HCT116 (cell line): ENCODE results near the gene PBX3. TPM values are rescaled to one million over a fixed set of nuclear protein-coding genes. Genes with fewer than 3 reads are reported as not detected.

Experiments used
- ATAC-seq: fragments of 200-7000 bp; cut with Tn5 transposase; 2 replicates; pipeline ENCODE4 v1.9.1; 2020; ENCODE audit warnings: mild to moderate bottlenecking, moderate library complexity
- BruUV-seq: library from RNA; stranded (reverse); fragments of 400-500 nt; replicated peaks from 2 replicates; lab custom pipeline; 2021; lab: Mats Ljungman, UMichigan
- CTCF ChIA-PET: fragments of 300-600 bp; sonication (Branson Sonifier 250); formaldehyde crosslinking; loops from one replicate; lab custom pipeline; 2021; ENCODE audit warnings: antibody characterized with exemption; lab: Charles Lee
- POLR2A ChIA-PET: fragments of 300-600, 350-600 bp; sonication (Branson Sonifier 250); formaldehyde crosslinking; loops from one replicate; lab custom pipeline; 2021; ENCODE audit warnings: antibody characterized with exemption; lab: Charles Lee
- RAD21 ChIA-PET, 2 experiments: fragments of 300-600 bp; sonication (Branson Sonifier 250); formaldehyde crosslinking; loops; one replicate each; lab custom pipeline; 2023; ENCODE audit warnings: low total read pairs in 2 of 2; ENCODE audit not compliant: uncharacterized antibody in 2 of 2, unreplicated experiment in 2 of 2, low non-redundant PET in 1 of 2; lab: Charles Lee
- DNase-seq: peaks from one replicate; pipeline ENCODE4 v3.0.0-alpha.2; 2010; ENCODE audit warnings: low read depth, low spot score
- H2AFZ ChIP-seq: fragments of 200-600 bp; shearing (Covaris generic), sonication (generic); 2 replicates; pipeline ENCODE4 v1.6.1; 2017; ENCODE audit warnings: low read depth, mixed run types, mixed read lengths, antibody characterized with exemption, low read length; ENCODE audit not compliant: poor library complexity, severe bottlenecking
- H3K27ac ChIP-seq: 2 replicates; pipeline ENCODE4 v1.5.1; 2012; ENCODE audit warnings: low read depth, low read length
- H3K27me3 ChIP-seq: fragments of 200-600 bp; sonication (generic); 2 replicates; pipeline ENCODE4 v1.6.1; 2016; ENCODE audit warnings: mixed run types, low read length, mixed read lengths; ENCODE audit not compliant: insufficient read depth
- H3K36me3 ChIP-seq, 2 experiments: fragments of 200-500 bp in 1 of 2; fragments of 200-600 bp in 1 of 2; sonication (Bioruptor generic) in 1 of 2; sonication (generic) in 1 of 2; 2 replicates each; pipeline versions ENCODE4 v1.5.1 to v1.6.1; 2014 to 2016; ENCODE audit warnings: low read length in 2 of 2, inconsistent platforms in 1 of 2, mixed read lengths in 1 of 2, mixed run types in 1 of 2; ENCODE audit not compliant: insufficient read depth in 2 of 2, control insufficient read depth in 1 of 2
- H3K4me1 ChIP-seq, 2 experiments: fragments of 200-600 bp in 1 of 2; sonication (generic) in 1 of 2; 2 replicates each; pipeline versions ENCODE4 v1.5.1 to v1.6.1; 2012 to 2017; ENCODE audit warnings: low read length in 2 of 2, inconsistent platforms in 1 of 2, mild to moderate bottlenecking in 1 of 2, mixed read lengths in 1 of 2, mixed run types in 1 of 2, moderate library complexity in 1 of 2; ENCODE audit not compliant: insufficient read depth in 2 of 2, control insufficient read depth in 1 of 2
- H3K4me2 ChIP-seq: fragments of 200-600 bp; sonication (generic); 2 replicates; pipeline ENCODE4 v1.6.1; 2017; ENCODE audit warnings: mixed run types, low read length, mixed read lengths
- H3K4me3 ChIP-seq, 2 experiments: fragments of 200-600 bp in 1 of 2; sonication (generic) in 1 of 2; replicated peaks in 1 of 2; 2 replicates each; pipeline ENCODE4 v1.5.1; 2011 to 2016; ENCODE audit warnings: low read length in 2 of 2, control low read depth in 1 of 2, low read depth in 1 of 2, mild to moderate bottlenecking in 1 of 2, mixed read lengths in 1 of 2, mixed run types in 1 of 2
- H3K79me2 ChIP-seq: fragments of 200-600 bp; sonication (generic); 2 replicates; pipeline ENCODE4 v1.6.1; 2017; ENCODE audit warnings: mild to moderate bottlenecking, mixed run types, low read length, moderate library complexity, mixed read lengths; ENCODE audit not compliant: insufficient read depth
- H3K9ac ChIP-seq: fragments of 200-600 bp; sonication (generic); 2 replicates; pipeline ENCODE4 v1.6.1; 2016; ENCODE audit warnings: low read length, mixed read lengths
- H3K9me2 ChIP-seq: fragments of 200-600 bp; sonication (generic), shearing (Covaris generic); 2 replicates; pipeline ENCODE4 v1.6.1; 2017; ENCODE audit warnings: mixed run types, mild to moderate bottlenecking, moderate library complexity; ENCODE audit not compliant: insufficient read depth
- H3K9me3 ChIP-seq, 2 experiments: fragments of 200-500 bp in 1 of 2; fragments of 200-600 bp in 1 of 2; sonication (Bioruptor generic) in 1 of 2; sonication (generic) in 1 of 2; 2 replicates each; pipeline ENCODE4 v1.6.1; 2014 to 2017; ENCODE audit warnings: low read length in 2 of 2, mixed read lengths in 2 of 2, inconsistent platforms in 1 of 2, low read depth in 1 of 2, mild to moderate bottlenecking in 1 of 2, mixed run types in 1 of 2, moderate library complexity in 1 of 2; ENCODE audit not compliant: control insufficient read depth in 1 of 2, insufficient read depth in 1 of 2
- H4K20me1 ChIP-seq: fragments of 200-600 bp; sonication (generic), shearing (Covaris generic); 2 replicates; pipeline ENCODE4 v1.6.1; 2017; ENCODE audit warnings: mixed run types, mild to moderate bottlenecking, moderate library complexity; ENCODE audit not compliant: insufficient read depth
- CBX3 ChIP-seq: IDR thresholded peaks from 2 replicates; pipeline ENCODE4 v1.6.1; 2012; ENCODE audit warnings: low read depth
- CEBPB ChIP-seq: IDR thresholded peaks from 2 replicates; pipeline ENCODE4 v1.6.1; 2012; ENCODE audit warnings: low read depth
- CTCF ChIP-seq, 3 experiments: fragments of 200-600 bp in 1 of 3; sonication (generic) in 1 of 3; IDR thresholded peaks in 2 of 3; conservative IDR thresholded peaks in 1 of 3; 2 replicates each; pipeline ENCODE4 v1.5.1; 2012 to 2017; ENCODE audit warnings: low read depth in 2 of 3, low read length in 2 of 3, antibody characterized with exemption in 1 of 3, borderline replicate concordance in 1 of 3, control low read depth in 1 of 3, mild to moderate bottlenecking in 1 of 3, mixed read lengths in 1 of 3, mixed run types in 1 of 3, moderate library complexity in 1 of 3; ENCODE audit not compliant: insufficient read depth in 1 of 3
- EGR1 ChIP-seq: IDR thresholded peaks from 2 replicates; pipeline ENCODE4 v1.6.1; 2012; ENCODE audit warnings: low read depth
- EZH2 ChIP-seq: fragments of 200-600 bp; sonication (generic); IDR thresholded peaks from 2 replicates; pipeline ENCODE4 v1.6.1; 2017; ENCODE audit warnings: antibody characterized with exemption, mixed run types
- FOSL1 ChIP-seq: IDR thresholded peaks from 2 replicates; pipeline ENCODE4 v1.6.1; 2012; ENCODE audit warnings: low read depth
- JUND ChIP-seq: IDR thresholded peaks from 2 replicates; pipeline ENCODE4 v1.6.1; 2012
- POLR2A ChIP-seq: IDR thresholded peaks from 2 replicates; pipeline ENCODE4 v1.7.0; 2011; ENCODE audit warnings: borderline replicate concordance; ENCODE audit not compliant: insufficient read depth, insufficient read length; ENCODE audit errors: extremely low read depth
- RAD21 ChIP-seq: IDR thresholded peaks from 2 replicates; pipeline ENCODE4 v1.6.1; 2012; ENCODE audit warnings: low read depth, mild to moderate bottlenecking
- REST ChIP-seq: IDR thresholded peaks from 2 replicates; pipeline ENCODE4 v1.6.1; 2012; ENCODE audit warnings: low read depth
- SP1 ChIP-seq: IDR thresholded peaks from 2 replicates; pipeline ENCODE4 v1.6.1; 2012; ENCODE audit warnings: low read depth
- SRF ChIP-seq: IDR thresholded peaks from 2 replicates; pipeline ENCODE4 v1.6.1; 2012; ENCODE audit warnings: low read depth
- TCF7L2 ChIP-seq: IDR thresholded peaks from 2 replicates; pipeline ENCODE4 v1.7.0; 2011; ENCODE audit warnings: borderline replicate concordance, inconsistent platforms; ENCODE audit not compliant: insufficient read depth, insufficient read length; ENCODE audit errors: extremely low read depth
- YY1 ChIP-seq: IDR thresholded peaks from 2 replicates; pipeline ENCODE4 v1.6.1; 2011; ENCODE audit warnings: low read length, low read depth, moderate library complexity, mild to moderate bottlenecking; ENCODE audit not compliant: insufficient replicate concordance; ENCODE audit errors: extremely low read depth
- ZBTB33 ChIP-seq: IDR thresholded peaks from 2 replicates; pipeline ENCODE4 v1.6.1; 2011; ENCODE audit warnings: mild to moderate bottlenecking, low read length, moderate library complexity; ENCODE audit not compliant: insufficient replicate concordance; ENCODE audit errors: extremely low read depth
- ZFX ChIP-seq: fragments of 450-650 bp; IDR thresholded peaks from 2 replicates; pipeline ENCODE4 v1.6.1; 2017
- intact Hi-C: fragments of 100-400 bp; cut with micrococcal nuclease; formaldehyde crosslinking; loops from 2 replicates; pipeline ENCODE4 v1.10.0; 2022
- total RNA-seq: library from RNA; stranded (reverse); gene quantifications from one replicate; pipeline ENCODE4 v1.2.1, GENCODE V29; 2021; ENCODE audit not compliant: unreplicated experiment

PBX3 gene
- total RNA-seq, 1 experiment from 2014 or later: 13.5 TPM

GRCh38 chr9:125829743-125830142, 82.6 kb downstream of the PBX3 start:
- H4K20me1 ChIP-seq: no peaks in the 10 kb centered on the region
- RAD21 ChIA-PET: no interaction called here
- POLR2A ChIA-PET: no interaction called here
- H3K9me3 ChIP-seq: no peaks in the 10 kb centered on the region
- DNase-seq (no peak), ATAC-seq (no peak)
- intact Hi-C loops: loop anchor here (2.0 kb wide), 1 partner anchor 15 kb away; no protein-coding TSS in a partner anchor
- H3K27me3 ChIP-seq: no peaks in the 10 kb centered on the region
- H3K4me2 ChIP-seq: no peak overlapping the region
- no TSS peak for BruUV-seq
- H3K36me3 ChIP-seq: no peaks in the 10 kb centered on the region
- no peak overlapping the region for H3K9ac ChIP-seq
- H3K4me1 ChIP-seq: peaks cover 3 to 5% of the 10 kb centered on the region in 2 experiments; a peak in 1 of 4 replicates
- H3K79me2 ChIP-seq: no peaks in the 10 kb centered on the region
- CTCF ChIA-PET: no interaction called here
- no peak overlapping the region for H3K27ac ChIP-seq
- no peak overlapping the region for H3K4me3 ChIP-seq
- no peak overlapping the region for H2AFZ ChIP-seq
- no peaks in the 10 kb centered on the region for H3K9me2 ChIP-seq
- no peak for TF ChIP-seq POLR2A
- TF ChIP-seq CTCF (IDR thresholded peaks at IDR 0.05 in 2 of 3, conservative IDR thresholded peaks at IDR 0.05 in 1 of 3; ENCODE audit: borderline replicate concordance in 1 of 3, insufficient read depth in 1 of 3, low read depth in 2 of 3, low read length in 2 of 3): no peak
- no peak for TF ChIP-seq FOSL1
- no peak for TF ChIP-seq EZH2
- no peak for TF ChIP-seq YY1
- no peak for TF ChIP-seq SP1
- TF ChIP-seq ZFX: no peak
- TF ChIP-seq SRF: no peak
- TF ChIP-seq CBX3: no peak
- no peak for TF ChIP-seq JUND
- no peak for TF ChIP-seq RAD21
- no peak for TF ChIP-seq TCF7L2
- TF ChIP-seq REST: no peak
- TF ChIP-seq CEBPB: no peak
- TF ChIP-seq EGR1: no peak
- TF ChIP-seq ZBTB33: no peak
- TF ChIP-seq, all 23 proteins: peak for 0
